ENCODE measurements around the gene PRDM7. TPM values are rescaled to one million over a fixed set of nuclear protein-coding genes. Genes with fewer than 3 reads are reported as not detected.
A peak's percentile ranks its signal among the peaks of the same experiment; 100 is the strongest.

The PRDM7 gene
- total RNA-seq, 1 donor from 2014 or later = not detected

GRCh38 chr16:90040152-90041023, 36.7 kb downstream of the PRDM7 start:
- no peaks in the 10 kb centered on the region for H3K9me3 Mint-ChIP-seq
- no peak overlapping the region for H3K4me3 Mint-ChIP-seq
- no peaks in the 10 kb centered on the region for H3K27me3 Mint-ChIP-seq (ENCODE audit: low read depth)
- DNase-seq (ENCODE audit: low read depth, low spot score) = no peak
- H3K36me3 Mint-ChIP-seq (ENCODE audit: low read depth) = no peaks in the 10 kb centered on the region
- TF ChIP-seq CTCF (conservative IDR thresholded peaks at IDR 0.05) = no peak
- H3K27ac Mint-ChIP-seq (ENCODE audit: unreplicated experiment) = no peak overlapping the region
- no peaks in the 10 kb centered on the region for H3K4me1 Mint-ChIP-seq

GRCh38 chr16:90037276-90037675, 39.9 kb downstream of the PRDM7 start:
- Mint-ChIP-seq H3K27me3 (ENCODE audit: low read depth) (peaks cover 19% of the 10 kb centered on the region), H3K9me3 (peaks cover under 1% of the 10 kb centered on the region), H3K36me3 (ENCODE audit: low read depth) (no peaks in the 10 kb centered on the region), H3K4me1 (peaks cover 4% of the 10 kb centered on the region), H3K4me3 (no peak overlapping the region), H3K27ac (ENCODE audit: unreplicated experiment) (peak overlapping the region; percentile 50)
- no peak for TF ChIP-seq CTCF (conservative IDR thresholded peaks at IDR 0.05)
- DNase-seq (ENCODE audit: low read depth, low spot score) = no peak

GRCh38 chr16:90035902-90036301, 41.2 kb downstream of the PRDM7 start:
- Mint-ChIP-seq H3K4me1 (peaks cover 12% of the 10 kb centered on the region), H3K4me3 (no peak overlapping the region), H3K27me3 (ENCODE audit: low read depth) (peaks cover 32% of the 10 kb centered on the region), H3K9me3 (peaks cover 8% of the 10 kb centered on the region), H3K36me3 (ENCODE audit: low read depth) (peaks cover 7% of the 10 kb centered on the region), H3K27ac (ENCODE audit: unreplicated experiment) (no peak overlapping the region)
- TF ChIP-seq CTCF (conservative IDR thresholded peaks at IDR 0.05) = no peak
- no peak for DNase-seq (ENCODE audit: low read depth, low spot score)

GRCh38 chr16:90034504-90034903, 42.6 kb downstream of the PRDM7 start:
- peaks cover 12% of the 10 kb centered on the region for H3K4me1 Mint-ChIP-seq
- peaks cover 7% of the 10 kb centered on the region for H3K36me3 Mint-ChIP-seq (ENCODE audit: low read depth)
- peaks cover 8% of the 10 kb centered on the region for H3K9me3 Mint-ChIP-seq
- TF ChIP-seq CTCF (conservative IDR thresholded peaks at IDR 0.05) = no peak
- H3K27ac Mint-ChIP-seq (ENCODE audit: unreplicated experiment) = no peak overlapping the region
- no peak for DNase-seq (ENCODE audit: low read depth, low spot score)
- H3K4me3 Mint-ChIP-seq = no peak overlapping the region
- peaks cover 34% of the 10 kb centered on the region for H3K27me3 Mint-ChIP-seq (ENCODE audit: low read depth)

- Mint-ChIP-seq H3K27me3 (ENCODE audit: low read depth) (peaks cover 43% of the 10 kb centered on the region), H3K27ac (ENCODE audit: unreplicated experiment) (no peak overlapping the region), H3K4me3 (no peak overlapping the region), H3K4me1 (peaks cover 17% of the 10 kb centered on the region), H3K9me3 (peaks cover 8% of the 10 kb centered on the region), H3K36me3 (ENCODE audit: low read depth) (peaks cover 7% of the 10 kb centered on the region)
- DNase-seq (ENCODE audit: low read depth, low spot score) = no peak
- no peak for TF ChIP-seq CTCF (conservative IDR thresholded peaks at IDR 0.05)
These were observed 43.7 kb downstream of the PRDM7 start for GRCh38 chr16:90033387-90033786.
